Suppressor macrophage treated with lipopolysaccharide for 1 hour (primary cell): ENCODE measurements around the gene LRRC75A.
"Not testable (repeated sequence)": the region's sequence is repeated elsewhere in the genome, so short reads cannot be mapped to it uniquely, and the experiment has no call there.

Source experiments
- DNase-seq, 3 donors: peaks; one replicate each; pipeline ENCODE4 v3.0.0-alpha.2; 2020 to 2022

LRRC75A gene

GRCh38 chr17:16395887-16396286 lies 96.1 kb downstream of the LRRC75A start:
- not testable (repeated sequence) for DNase-seq

GRCh38 chr17:16392491-16392890 lies 99.5 kb downstream of the LRRC75A start:
- not testable (repeated sequence) for DNase-seq
